HG02642 (cell line): ENCODE measurements around the gene ADGRD1.
"Not testable (repeated sequence)": the region's sequence is repeated elsewhere in the genome, so short reads cannot be mapped to it uniquely, and the experiment has no call there.

Experiments
- ATAC-seq: cut with Tn5 transposase; IDR thresholded peaks from one replicate; pipeline ENCODE4 v1.9.1; 2021; ENCODE audit warnings: mild to moderate bottlenecking; ENCODE audit not compliant: unreplicated experiment, poor library complexity

ADGRD1 gene

DNA sequence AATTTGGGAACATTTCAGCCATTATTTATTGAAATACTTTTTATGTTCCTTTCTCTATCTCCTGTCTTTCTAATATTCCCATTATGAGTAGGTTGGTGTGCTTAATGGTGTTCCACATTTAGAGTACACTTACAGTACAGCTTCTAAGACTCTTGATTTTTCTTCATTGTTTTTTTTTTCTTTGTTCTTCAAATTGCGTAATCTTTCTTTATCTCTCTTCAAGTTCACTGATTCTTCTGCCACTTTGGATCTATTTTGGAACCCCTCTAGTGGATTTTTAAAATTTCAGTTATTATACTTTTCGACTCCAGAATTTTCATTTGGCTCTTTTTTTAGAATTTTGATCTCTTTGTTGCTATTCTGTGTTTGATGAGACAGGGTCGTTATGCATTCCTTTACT, 157.7 kb downstream of the ADGRD1 start:
- ATAC-seq, result no peak

DNA sequence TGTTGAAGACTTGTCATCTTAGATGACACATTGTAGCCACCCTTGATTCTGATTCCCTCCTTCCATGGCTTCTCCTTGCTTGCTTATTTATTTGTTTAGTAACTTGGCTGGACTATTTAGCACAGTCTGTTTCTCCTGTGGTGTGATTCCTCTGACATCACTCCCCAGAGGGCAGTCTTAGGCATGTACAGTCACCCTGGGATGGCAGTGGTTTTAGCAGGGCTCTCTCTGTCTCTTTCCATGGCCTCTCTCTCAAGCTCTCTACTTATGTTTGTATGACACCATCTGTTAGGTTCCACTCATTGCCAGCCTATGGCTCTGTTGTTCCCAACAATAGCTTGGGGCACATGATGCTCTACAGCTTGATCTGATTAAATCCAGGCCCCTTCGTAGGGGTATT, 158.3 kb downstream of the ADGRD1 start:
- no peak for ATAC-seq

DNA sequence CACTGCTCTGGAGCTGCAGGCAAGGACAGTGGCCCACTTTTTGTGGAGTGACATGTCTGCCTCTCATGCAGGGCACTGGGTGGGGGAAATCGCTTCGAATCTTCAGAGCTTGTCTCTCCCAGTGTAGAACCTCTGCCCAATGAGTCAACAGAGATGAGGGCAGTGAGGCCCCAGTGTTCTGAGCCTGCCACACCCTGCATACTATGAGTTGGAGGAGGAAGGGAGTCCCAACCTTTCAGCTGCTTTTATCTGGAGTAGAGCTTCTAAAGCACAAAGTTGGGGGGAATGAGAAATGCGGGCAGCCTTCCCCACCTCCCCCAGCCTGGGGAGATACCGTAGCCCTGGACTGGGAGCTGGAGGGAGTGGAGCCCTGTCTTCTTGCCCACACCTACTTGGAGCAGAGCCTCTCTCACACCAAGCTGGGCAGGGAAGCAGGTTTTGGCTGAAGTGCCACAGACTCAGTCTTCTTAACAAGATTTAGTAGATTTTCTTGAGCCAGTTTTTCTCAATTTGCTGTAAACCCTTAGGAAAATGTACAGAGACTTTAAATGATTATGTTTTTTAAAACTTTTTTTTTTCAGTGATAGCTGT, 159.1 kb downstream of the ADGRD1 start:
- no peak for ATAC-seq

DNA sequence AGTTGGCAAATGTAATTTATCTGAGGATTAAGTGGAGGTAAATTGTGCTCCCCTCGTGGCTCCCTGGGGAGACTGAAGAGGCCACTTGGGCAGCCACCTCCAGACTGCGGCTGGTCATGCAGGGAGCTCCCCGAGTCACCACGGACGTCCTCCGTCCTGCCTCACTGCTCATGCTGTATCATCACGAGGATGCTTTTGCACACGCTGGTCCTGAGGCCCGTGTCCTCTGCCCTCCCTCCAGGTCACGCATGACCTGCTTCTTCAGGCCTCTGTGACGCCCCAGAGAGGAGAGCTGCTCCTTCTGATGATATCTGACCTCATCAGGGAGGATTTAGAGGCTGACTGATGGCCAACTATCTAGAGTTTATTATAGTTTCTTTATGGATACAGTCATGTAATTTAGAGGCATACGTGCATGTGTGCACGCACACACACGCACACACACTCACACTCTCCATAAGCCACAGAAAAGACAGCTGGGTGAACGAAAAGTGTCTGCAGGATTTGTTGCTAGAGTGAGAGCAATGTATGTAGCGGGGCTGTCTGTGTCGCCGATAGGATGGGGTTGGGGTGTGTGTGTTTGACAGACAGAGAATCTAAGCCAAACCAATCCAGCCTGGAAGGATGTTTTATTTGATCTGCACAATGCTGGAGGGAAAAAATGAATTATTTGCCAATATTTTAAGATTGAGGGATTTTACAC, 160.0 kb downstream of the ADGRD1 start:
- no peak for ATAC-seq

DNA sequence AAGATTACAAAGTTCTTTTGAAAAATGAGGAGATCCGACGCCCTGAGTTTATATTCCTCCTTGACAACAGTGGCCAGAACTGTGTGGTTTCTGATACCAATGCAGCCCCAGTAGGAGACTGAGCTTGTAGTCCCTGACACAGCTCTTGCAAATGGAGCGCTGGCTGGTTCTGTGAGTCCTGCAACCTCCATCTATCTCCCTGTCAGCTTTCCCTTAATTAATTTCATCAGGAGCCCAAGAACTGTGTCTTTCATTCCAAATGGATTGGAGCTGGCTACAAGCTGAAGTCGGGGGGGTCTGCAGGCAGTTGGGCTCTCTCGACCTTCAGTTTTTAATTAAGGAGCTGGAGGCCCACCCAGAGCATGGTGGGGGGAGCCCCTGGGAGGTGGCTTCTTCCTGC, 160.6 kb downstream of the ADGRD1 start:
- ATAC-seq, result no peak

DNA sequence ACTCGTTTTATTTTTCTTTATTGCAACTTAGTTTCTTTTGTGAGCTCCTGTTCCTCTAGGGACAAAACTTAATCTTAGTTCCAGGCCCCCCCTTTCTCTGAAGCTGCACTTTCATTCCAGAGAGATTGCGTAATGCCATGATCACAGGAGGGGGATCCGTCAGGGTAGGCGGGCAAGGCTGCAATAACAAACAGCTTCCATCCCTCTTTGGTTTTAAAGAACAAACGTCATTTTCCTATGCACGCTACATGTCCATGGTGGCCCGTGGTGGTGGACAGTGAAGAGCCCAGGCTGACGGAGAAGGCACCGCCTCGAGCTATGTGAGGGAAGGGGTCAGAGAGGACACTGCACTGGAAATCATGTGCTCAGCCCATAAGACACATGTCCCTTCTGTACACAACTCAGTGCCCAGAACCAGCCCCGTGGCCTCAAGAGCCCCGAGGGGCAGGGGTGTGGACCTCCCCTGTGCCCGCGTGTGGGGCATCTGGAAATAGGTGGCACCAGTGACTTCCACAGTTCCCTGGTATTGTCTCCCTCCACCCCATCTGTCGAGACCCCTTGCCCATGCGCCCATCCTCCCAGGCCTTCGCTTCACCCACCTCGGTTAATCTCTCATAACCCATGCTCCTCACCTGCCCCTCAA, 161.4 kb downstream of the ADGRD1 start:
- no peak for ATAC-seq

DNA sequence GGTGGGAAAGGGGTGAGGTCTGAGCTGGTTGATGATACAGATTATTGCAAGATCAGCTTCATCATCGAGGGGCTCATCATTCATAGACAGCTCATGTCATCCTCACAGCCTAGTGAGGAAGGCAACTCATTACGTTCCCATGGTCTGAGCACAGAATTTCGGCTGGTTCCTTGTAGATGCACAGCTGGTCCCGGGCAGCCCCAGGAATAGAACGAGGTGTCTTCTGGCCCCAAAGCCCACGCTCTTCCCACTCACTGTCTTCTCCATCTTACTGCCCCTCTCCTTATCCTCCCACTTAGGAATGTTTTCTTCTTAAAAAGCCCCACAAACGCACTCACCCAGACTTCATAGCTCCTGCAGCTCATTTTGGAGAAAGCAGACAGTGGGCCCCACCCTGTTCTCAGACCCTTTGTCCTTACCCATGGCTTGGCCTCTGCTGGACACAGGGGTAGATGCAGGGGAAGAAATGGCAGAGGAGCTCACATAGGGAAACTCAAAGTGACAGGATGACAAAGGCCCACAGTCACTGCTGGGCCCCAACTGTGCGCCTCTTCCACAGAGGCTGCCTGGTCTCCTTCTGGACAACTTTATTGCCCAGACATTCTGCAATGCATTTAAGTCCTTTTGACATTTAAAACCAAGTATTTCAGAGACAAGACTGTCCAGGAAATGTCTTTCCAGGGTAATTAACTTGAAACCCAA, 162.2 kb downstream of the ADGRD1 start:
- no peak for ATAC-seq

DNA sequence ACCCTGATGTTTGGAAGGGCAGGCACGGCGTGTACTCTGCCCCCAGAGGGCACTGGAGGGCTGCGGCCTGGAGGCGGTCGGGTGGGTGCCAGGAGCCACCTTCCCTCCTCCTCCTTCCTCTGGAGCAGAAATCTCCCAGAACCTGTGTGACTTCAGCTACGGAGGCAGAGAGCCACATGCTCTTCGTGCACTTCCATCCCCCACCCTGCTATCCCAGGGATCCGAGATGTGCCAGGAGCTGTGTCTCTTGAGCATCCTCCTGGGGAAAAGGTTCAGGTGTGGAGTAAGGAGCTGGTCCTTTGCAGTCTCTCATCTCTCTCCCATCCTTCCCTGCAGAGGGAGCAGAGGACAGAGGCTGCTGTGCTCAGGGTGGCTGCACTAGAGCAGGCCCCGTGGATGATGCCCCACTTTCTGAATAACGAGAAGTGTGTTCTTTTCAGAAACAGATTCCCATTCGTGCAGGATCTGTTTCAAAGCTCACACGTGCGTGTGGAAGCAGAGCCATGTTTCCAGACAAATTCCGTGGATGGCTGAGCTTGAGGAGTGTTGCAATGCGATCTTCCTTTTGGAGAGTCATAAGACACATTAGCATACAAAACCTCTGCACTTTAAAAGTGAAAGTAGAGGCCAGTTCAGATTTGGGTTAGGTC, 162.9 kb downstream of the ADGRD1 start:
- no peak for ATAC-seq

DNA sequence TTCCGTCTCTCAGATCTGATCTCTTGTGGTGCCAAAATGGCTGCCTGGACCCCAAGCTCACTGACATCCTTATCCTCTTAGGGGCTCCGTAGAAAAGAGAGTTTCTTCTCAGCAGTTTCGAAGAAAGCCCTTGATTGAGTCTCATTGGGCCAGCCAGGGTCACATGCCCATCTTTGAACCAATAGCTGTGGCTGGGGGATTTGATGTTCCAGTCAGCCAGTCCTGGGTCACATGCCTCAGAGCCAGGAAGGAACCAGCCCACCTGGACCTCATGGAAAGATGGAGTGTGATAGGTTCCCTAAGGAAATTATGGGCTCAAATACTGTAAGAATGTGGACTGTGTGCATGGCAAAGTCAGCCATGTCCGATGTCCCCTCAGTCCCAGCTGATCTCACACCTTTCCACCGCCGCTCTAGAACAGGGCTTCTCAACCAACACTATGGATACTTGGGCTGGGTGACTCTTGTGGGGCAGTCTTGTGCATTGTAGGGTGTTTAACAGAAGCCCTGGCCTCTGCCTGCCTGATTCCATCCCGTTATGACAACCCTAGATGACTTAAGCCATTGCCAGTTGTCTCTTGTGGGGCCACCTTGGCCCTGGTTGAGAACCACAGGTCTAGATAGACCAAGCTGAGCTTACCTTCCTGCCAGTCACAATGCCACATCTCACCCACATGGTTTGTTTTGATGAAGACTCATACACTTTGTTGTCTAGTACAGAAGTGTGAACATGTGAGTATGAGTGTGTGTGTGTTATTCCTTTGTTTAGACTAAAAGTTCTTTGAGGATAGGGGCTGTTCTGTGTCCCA, 163.9 kb downstream of the ADGRD1 start:
- no peak for ATAC-seq

DNA sequence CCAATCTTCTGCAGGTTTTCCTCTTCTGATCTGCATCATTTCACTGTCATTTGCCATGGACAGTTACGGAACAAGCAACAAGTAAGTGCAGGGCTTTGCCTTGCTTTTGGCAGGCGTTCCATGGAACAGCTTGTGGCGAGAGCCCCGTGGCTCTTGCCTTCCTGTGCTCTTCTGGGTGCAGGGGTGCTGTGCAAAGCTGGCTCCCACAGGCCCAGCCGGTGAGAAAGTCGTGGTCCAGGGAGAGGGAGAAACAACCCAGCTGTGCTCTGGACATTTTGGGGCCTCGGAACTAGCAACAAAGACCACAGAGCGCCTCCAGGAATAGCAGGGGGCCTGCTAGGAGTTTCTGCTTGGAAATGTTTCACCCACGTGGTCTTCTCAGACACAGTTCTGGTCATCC, 164.7 kb downstream of the ADGRD1 start:
- no peak for ATAC-seq

DNA sequence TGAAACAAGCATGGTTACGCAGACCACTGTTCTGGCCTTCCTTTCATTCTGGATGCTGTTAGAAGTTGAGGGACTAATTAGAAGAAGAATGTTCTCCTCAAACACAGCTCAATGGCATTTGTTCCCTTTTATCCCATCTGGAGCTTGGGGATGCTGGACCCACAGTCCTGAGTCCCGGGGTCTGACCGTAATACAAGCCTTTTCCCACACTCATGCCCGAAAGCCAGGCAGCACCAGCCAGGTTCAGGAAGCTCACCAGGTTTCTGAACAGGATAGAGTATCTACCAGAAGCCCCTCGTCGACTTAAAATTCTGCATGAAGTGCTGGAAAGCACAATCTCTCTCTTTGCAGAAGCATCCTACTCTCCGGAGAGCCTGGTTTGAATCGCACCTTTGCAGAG, 165.6 kb downstream of the ADGRD1 start:
- ATAC-seq, result not testable (repeated sequence)

DNA sequence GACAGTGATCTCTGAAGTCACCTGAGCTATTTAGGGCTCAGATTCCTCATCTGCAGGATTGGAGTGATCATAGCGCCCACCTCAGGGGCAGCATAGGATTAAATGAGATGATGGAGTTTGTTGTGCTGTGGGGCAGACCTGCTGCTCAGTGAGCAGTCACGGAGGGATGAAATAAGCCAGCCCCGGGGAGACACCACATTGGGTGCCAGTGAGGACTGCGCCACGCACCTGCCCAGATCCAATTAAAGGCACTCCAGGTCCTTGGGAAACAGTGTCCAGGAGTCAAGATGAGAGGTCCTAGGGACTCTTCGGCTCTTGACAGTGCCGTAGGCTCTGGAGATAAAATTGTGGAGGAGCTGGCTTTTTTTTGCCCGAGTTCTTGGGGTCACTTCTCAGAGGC, 166.2 kb downstream of the ADGRD1 start:
- ATAC-seq, result no peak

DNA sequence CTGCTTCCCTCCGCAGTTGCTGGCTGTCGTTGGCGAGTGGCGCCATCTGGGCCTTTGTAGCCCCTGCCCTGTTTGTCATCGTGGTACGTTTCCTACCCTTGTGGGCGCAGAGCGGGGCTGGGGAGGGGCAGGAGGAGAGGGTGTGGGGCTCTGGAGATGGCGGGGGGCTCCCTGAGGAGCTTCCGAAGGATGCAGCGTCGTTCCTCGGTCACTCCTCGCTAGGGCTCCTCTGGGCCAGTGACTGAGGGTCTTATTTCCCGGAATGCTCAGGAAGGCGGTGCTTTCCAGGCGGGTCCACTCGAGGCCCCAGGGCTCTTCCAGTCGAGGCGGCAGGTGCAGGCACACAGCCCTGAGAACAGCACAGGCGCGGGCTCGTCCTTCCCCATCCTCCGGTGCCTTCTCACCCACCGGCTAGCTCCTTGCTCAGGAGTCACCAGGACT, 167.1 kb downstream of the ADGRD1 start:
- no peak for ATAC-seq

DNA sequence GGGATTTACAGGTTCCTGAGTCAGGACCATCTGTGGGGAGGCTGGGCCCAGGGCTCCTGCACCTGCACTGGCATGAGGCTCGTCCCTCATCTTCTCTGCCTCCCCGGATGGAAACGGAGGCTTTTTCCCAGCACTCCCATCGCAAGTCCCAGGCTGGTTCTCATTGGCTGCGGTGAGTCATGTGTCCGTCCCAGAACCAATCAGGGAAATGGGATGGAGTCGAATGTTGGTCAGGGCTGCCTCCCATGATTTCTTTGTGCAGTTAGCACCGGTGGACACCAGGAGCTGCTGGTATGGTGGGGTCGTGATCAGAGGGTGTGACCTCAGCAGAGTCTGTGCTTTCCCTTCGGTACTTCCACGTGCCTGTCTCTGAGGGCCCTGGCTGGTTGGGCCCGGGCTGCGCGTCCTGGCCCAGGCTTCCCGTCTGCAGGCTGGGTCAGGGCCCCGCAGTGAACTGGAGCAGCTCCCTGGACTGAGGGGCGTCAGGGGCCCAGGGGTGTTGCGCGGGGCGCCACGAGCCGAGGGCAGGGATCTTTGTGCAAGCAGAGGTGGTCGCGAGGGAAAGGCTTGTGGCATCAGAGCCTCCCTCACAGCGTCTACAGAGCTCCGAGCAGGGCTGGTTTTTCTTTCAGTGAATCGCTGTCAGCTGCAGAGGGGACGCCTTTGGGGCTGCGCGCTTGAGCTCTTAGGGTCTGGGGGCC, 168.1 kb downstream of the ADGRD1 start:
- no peak for ATAC-seq

DNA sequence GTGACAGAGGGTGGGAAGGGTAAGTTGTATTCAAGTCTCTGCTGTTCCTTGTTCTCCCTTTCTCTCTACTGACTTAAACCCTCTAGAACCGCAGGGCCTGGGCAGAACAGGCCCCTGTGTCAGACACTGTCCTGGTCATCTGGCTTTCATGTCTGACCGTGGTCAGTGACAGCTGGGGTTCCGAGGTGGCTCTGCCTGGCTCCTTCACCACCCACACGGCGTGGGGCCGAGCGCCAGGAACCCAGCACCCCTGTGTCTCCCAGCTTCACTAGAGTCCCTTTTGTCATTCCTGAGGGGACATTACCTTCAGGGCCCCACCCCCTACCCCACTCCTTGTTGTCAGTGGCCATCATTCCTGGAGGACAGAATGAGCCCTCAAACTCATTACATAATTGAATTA, 168.9 kb downstream of the ADGRD1 start:
- no peak for ATAC-seq

DNA sequence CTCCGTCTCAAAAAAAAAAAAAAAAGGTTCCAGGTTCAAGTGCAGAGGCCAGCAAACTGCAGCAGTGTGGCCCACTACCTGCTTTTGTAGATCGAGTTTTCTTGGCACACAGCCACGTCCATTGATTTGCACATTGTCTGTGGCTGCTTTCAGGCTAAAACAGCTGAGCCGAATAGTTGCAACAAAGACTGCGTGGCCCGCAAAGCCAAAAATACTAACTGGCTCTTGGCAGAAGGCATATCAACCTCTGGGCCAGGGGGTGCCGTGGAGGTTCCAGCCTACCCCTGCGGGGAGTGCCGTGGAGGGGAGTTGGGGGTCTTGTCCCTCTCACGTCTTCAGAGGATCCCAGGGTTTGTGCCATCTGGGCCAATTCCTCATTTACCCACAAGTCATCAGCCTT, 170.1 kb downstream of the ADGRD1 start:
- no peak for ATAC-seq

DNA sequence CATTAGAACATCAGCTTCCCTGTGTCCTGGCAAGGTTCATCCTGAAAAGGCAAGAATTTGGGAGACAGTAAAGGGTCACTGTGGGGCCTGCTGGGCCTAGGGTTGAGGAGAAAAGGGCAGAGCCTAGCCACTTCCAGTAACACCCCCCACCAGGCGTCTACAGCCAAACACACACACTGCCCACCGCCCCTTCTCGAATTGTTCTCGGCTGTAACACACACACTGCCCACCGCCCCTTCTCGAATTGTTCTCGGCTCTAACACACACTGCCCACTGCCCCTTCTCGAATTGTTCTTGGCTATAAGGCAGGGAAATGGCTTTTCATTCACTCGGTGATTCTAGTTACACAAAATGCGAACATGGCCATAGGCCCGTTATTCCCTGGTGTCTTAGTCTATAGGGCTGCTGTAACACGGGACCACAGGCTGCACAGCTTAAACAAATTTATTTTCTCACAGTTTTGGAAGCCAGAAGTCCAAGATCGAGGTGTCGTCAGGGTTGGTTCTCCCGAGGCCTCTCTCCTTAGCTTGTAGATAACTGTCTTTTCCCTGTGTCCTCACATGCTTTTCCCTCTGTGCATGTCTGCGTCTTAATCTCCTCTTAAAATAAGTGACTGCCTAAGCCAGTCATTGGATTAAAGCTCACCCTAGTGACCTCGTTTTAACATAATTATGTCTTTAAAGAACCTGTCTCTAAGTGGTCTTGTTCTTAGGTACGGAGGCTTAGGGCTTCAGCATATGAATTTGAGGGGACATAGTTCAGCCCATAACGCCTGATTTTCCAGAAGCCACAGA, 171.0 kb downstream of the ADGRD1 start:
- no peak for ATAC-seq

DNA sequence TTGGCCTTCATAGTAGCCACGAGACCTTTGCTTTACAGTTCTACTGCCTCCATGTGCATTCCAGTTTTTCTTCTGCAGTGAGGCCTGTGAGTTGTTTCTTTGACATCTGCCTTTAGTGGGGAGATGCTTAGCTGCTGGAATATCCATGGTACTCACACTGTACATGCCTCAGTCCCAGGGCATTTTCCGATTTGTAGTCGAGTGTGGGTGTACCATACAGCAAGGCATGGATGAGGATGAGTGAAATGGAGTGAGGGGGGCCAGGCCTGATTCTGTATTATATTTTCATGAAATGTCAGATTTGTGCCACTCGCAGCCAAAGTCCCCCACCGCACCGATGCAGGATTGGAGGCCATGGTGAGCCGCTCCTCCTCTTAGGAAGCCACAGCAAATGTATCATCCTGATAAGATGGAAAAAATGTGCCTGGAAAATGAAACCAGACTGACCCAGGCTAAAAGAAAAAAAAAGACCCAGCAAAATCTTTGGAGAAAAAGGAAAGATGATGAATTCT, 173.0 kb downstream of the ADGRD1 start:
- ATAC-seq, result no peak
